GM18519 (cell line): ENCODE data around the gene ITGA8.

Experiments used
- ATAC-seq: cut with Tn5 transposase; IDR thresholded peaks from one replicate; pipeline ENCODE4 v1.9.1; 2021; ENCODE audit warnings: mild to moderate bottlenecking, moderate library complexity; ENCODE audit not compliant: unreplicated experiment, low FRiP score

ITGA8 gene

GRCh38 chr10:15737656-15738055 lies 17.9 kb upstream of the ITGA8 start:
- ATAC-seq, result no peak

- no peak for ATAC-seq
Measured at GRCh38 chr10:15735763-15736162, 16.0 kb upstream of the ITGA8 start.

- ATAC-seq, result no peak
Measured at GRCh38 chr10:15730341-15730740, 10.6 kb upstream of the ITGA8 start.

GRCh38 chr10:15729890-15730289 lies 10.2 kb upstream of the ITGA8 start:
- no peak for ATAC-seq

- ATAC-seq, result no peak
Measured at GRCh38 chr10:15726042-15726441, 6.3 kb upstream of the ITGA8 start.

GRCh38 chr10:15725603-15726002 lies 5.9 kb upstream of the ITGA8 start:
- no peak for ATAC-seq

- no peak for ATAC-seq
Measured at GRCh38 chr10:15724683-15725082, 5.0 kb upstream of the ITGA8 start.

GRCh38 chr10:15723803-15724202 lies 4.1 kb upstream of the ITGA8 start:
- no peak for ATAC-seq

GRCh38 chr10:15720635-15721287 lies 1.0 kb upstream of the ITGA8 start:
- ATAC-seq, result no peak

GRCh38 chr10:15719049-15719898 lies 448 bp downstream of the ITGA8 start:
- no peak for ATAC-seq

GRCh38 chr10:15718694-15719048 lies 1.1 kb downstream of the ITGA8 start:
- no peak for ATAC-seq

GRCh38 chr10:15715619-15716227 lies 4.0 kb downstream of the ITGA8 start:
- no peak for ATAC-seq

GRCh38 chr10:15714847-15715246 lies 4.9 kb downstream of the ITGA8 start:
- no peak for ATAC-seq

GRCh38 chr10:15712883-15713282 lies 6.8 kb downstream of the ITGA8 start:
- no peak for ATAC-seq

GRCh38 chr10:15710455-15710854 lies 9.3 kb downstream of the ITGA8 start:
- no peak for ATAC-seq

- no peak for ATAC-seq
Measured at GRCh38 chr10:15705298-15705697, 14.4 kb downstream of the ITGA8 start.

- no peak for ATAC-seq
Measured at GRCh38 chr10:15704581-15704968, 15.1 kb downstream of the ITGA8 start.

- ATAC-seq, result no peak
Measured at GRCh38 chr10:15703944-15704580, 15.7 kb downstream of the ITGA8 start.

GRCh38 chr10:15703151-15703880 lies 16.4 kb downstream of the ITGA8 start:
- ATAC-seq, result no peak

GRCh38 chr10:15700078-15700674 lies 19.5 kb downstream of the ITGA8 start:
- no peak for ATAC-seq
